IMR-90 (cell line): ENCODE measurements around the gene NLGN4X. TPM values are rescaled to one million over a fixed set of nuclear protein-coding genes. Genes with fewer than 3 reads are reported as not detected.

ENCODE experiments used
- ATAC-seq: fragments of 200-7000 bp; cut with Tn5 transposase; 2 replicates; pipeline ENCODE4 v1.9.1; 2020; ENCODE audit warnings: low read depth, mild to moderate bottlenecking, moderate library complexity
- BruUV-seq: library from RNA; stranded (reverse); fragments of 400-500 nt; replicated peaks from 2 replicates; lab custom pipeline; 2021; lab: Mats Ljungman, UMichigan
- CTCF ChIA-PET: fragments of 300-600 bp; formaldehyde crosslinking; extraction: SDS; loops from one replicate; lab custom pipeline; 2021; ENCODE audit warnings: antibody characterized with exemption; lab: Yijun Ruan, JAX
- POLR2A ChIA-PET: fragments of 300-600 bp; sonication (Branson Sonifier 250); formaldehyde crosslinking; loops from one replicate; lab custom pipeline; 2022; ENCODE audit warnings: antibody characterized with exemption; ENCODE audit not compliant: unreplicated experiment; lab: Charles Lee
- DNase-seq: peaks from one replicate; pipeline ENCODE4 v3.0.0; 2013
- H2AFZ ChIP-seq: replicated peaks from 2 replicates; pipeline ENCODE3; 2013; ENCODE audit warnings: low read length, mild to moderate bottlenecking; ENCODE audit not compliant: poor library complexity
- H2AK5ac ChIP-seq: 2 replicates; pipeline ENCODE4 v1.6.1; 2013; ENCODE audit warnings: low read depth, low read length, inconsistent platforms
- H2AK9ac ChIP-seq: replicated peaks from 2 replicates; pipeline ENCODE3; 2013; ENCODE audit warnings: mild to moderate bottlenecking, low read depth, low read length, moderate library complexity; ENCODE audit not compliant: poor library complexity
- H2BK120ac ChIP-seq: 2 replicates; pipeline ENCODE4 v1.6.1; 2013; ENCODE audit warnings: low read depth, low read length, inconsistent platforms
- H2BK15ac ChIP-seq: 3 replicates; pipeline ENCODE4 v1.6.1; 2013; ENCODE audit warnings: low read depth, low read length, inconsistent platforms
- H2BK20ac ChIP-seq: 2 replicates; pipeline ENCODE4 v1.6.1; 2013; ENCODE audit warnings: low read depth, mild to moderate bottlenecking, inconsistent platforms, low read length, moderate library complexity
- H2BK5ac ChIP-seq: 2 replicates; pipeline ENCODE4 v1.6.1; 2013; ENCODE audit warnings: mild to moderate bottlenecking, low read depth, low read length, inconsistent platforms; ENCODE audit not compliant: poor library complexity, severe bottlenecking
- H3K14ac ChIP-seq: replicated peaks from 2 replicates; pipeline ENCODE4 v1.6.1; 2013; ENCODE audit warnings: low read depth, low read length, inconsistent platforms
- H3K18ac ChIP-seq: 2 replicates; pipeline ENCODE4 v1.6.1; 2013; ENCODE audit warnings: low read depth, low read length, control low read depth
- H3K23ac ChIP-seq: 2 replicates; pipeline ENCODE4 v1.6.1; 2013; ENCODE audit warnings: low read depth, low read length, inconsistent platforms
- H3K27ac ChIP-seq: 2 replicates; pipeline ENCODE4 v1.5.1; 2013; ENCODE audit warnings: mild to moderate bottlenecking, control low read depth, low read length; ENCODE audit not compliant: insufficient read depth
- H3K27me3 ChIP-seq: 2 replicates; pipeline ENCODE4 v1.6.1; 2013; ENCODE audit warnings: low read length; ENCODE audit not compliant: control insufficient read depth, insufficient read depth
- H3K36me3 ChIP-seq: 2 replicates; pipeline ENCODE4 v1.6.1; 2013; ENCODE audit warnings: low read length, mixed read lengths; ENCODE audit not compliant: control insufficient read depth, insufficient read depth
- H3K4ac ChIP-seq: 2 replicates; pipeline ENCODE4 v1.6.1; 2013; ENCODE audit warnings: low read depth, low read length, inconsistent platforms
- H3K4me1 ChIP-seq: 2 replicates; pipeline ENCODE4 v1.6.1; 2013; ENCODE audit warnings: low read length, mixed read lengths; ENCODE audit not compliant: control insufficient read depth, insufficient read depth
- H3K4me2 ChIP-seq: 2 replicates; pipeline ENCODE4 v1.6.1; 2013; ENCODE audit warnings: low read depth, mild to moderate bottlenecking, control low read depth, low read length, moderate library complexity
- H3K4me3 ChIP-seq: 2 replicates; pipeline ENCODE4 v1.5.1; 2013; ENCODE audit warnings: low read depth, mild to moderate bottlenecking, control low read depth, low read length, moderate library complexity; ENCODE audit not compliant: insufficient read depth
- H3K56ac ChIP-seq: 2 replicates; pipeline ENCODE4 v1.6.1; 2013; ENCODE audit warnings: low read length, inconsistent platforms; ENCODE audit not compliant: insufficient read depth; ENCODE audit errors: extremely low read depth
- H3K79me1 ChIP-seq, 2 experiments: 2 replicates each; pipeline ENCODE4 v1.6.1; 2013; ENCODE audit warnings: low read length in 2 of 2, inconsistent platforms in 1 of 2, low read depth in 1 of 2
- H3K9ac ChIP-seq: 2 replicates; pipeline ENCODE4 v1.6.1; 2013; ENCODE audit warnings: low read depth, low read length, control low read depth
- H3K9me1 ChIP-seq: 2 replicates; pipeline ENCODE4 v1.6.1; 2013; ENCODE audit warnings: low read length, inconsistent platforms; ENCODE audit not compliant: insufficient read depth
- H3K9me3 ChIP-seq: 2 replicates; pipeline ENCODE4 v1.6.1; 2013; ENCODE audit warnings: low read length; ENCODE audit not compliant: control insufficient read depth, insufficient read depth
- H4K20me1 ChIP-seq: 2 replicates; pipeline ENCODE4 v1.6.1; 2013; ENCODE audit warnings: low read length, inconsistent platforms; ENCODE audit not compliant: insufficient read depth
- H4K5ac ChIP-seq: 2 replicates; pipeline ENCODE4 v1.6.1; 2013; ENCODE audit warnings: mild to moderate bottlenecking, low read depth, low read length, control low read depth
- H4K8ac ChIP-seq, 2 experiments: 2 replicates each; pipeline ENCODE4 v1.6.1; 2013; ENCODE audit warnings: low read depth in 2 of 2, low read length in 2 of 2, control low read depth in 1 of 2, inconsistent platforms in 1 of 2
- H4K91ac ChIP-seq: 2 replicates; pipeline ENCODE4 v1.6.1; 2013; ENCODE audit warnings: low read depth, low read length, inconsistent platforms; ENCODE audit not compliant: insufficient read depth
- MXI1 ChIP-seq: IDR thresholded peaks from 2 replicates; pipeline ENCODE4 v1.6.1; 2012; ENCODE audit warnings: low read depth, mild to moderate bottlenecking, low read length, moderate library complexity, borderline replicate concordance
- WGBS, 2 experiments: methylation state at CpG; one replicate each; pipeline versions ENCODE4 v1.1.5 to v1.1.7; 2013; ENCODE audit warnings: missing lambda C conversion rate in 2 of 2; ENCODE audit not compliant: insufficient read length in 1 of 2; ENCODE audit errors: extremely low coverage in 2 of 2; 5-methylcytosine and 5-hydroxymethylcytosine counted together
- dilution Hi-C: fragments of 300-500 bp; cut with HindIII; formaldehyde crosslinking; loops from one replicate; pipeline ENCODE4 v1.14.3; 2018; ENCODE audit warnings: low sequenced_read_pairs; ENCODE audit not compliant: unreplicated experiment
- in situ Hi-C: fragments of 300-500 bp; cut with MboI; formaldehyde crosslinking; loops from 3 replicates; pipeline ENCODE4 v1.14.3; 2019; ENCODE audit warnings: low sequenced_read_pairs, inconsistent platforms, mixed read lengths
- intact Hi-C: fragments of 100-400 bp; cut with micrococcal nuclease; formaldehyde crosslinking; loops from 2 replicates; pipeline ENCODE4 v1.10.0; 2022
- polyA plus RNA-seq, 3 experiments: library from polyadenylated mRNA; depleted of rRNA; stranded (reverse); fragments of >200 nt; gene quantifications; 2 replicates each; pipeline ENCODE4 v1.2.3, GENCODE V29; 2012; ENCODE audit warnings: low replicate concordance in 1 of 3
- total RNA-seq: library from RNA; depleted of rRNA; stranded (reverse); fragments of >200 nt; gene quantifications from 2 replicates; pipeline ENCODE4 v1.2.3, GENCODE V29; 2012

The NLGN4X gene
- total and polyA plus RNA-seq, 2 of the 4 experiments (the other 2 are of a cell fraction), result not detected

DNA sequence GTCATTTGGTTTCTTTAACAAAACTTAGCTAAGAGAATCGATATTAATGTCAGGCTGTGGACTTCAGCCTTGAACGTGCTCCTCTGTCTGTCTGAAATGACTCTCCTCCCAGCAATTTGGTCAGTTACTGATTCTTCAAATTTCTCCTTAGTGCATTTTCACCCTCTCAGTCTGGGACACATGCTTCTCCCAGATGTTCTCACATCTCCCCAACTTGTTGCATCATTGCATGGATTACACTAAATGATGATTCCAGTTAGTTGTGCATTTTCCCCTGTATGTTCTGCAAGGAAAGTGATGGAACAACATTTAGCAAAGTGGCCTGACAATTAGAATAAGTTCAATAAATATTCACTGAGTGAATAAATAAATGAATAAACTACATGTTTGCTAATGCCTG, 94.4 kb downstream of the NLGN4X start:
- ATAC-seq (no peak), DNase-seq (no peak)
- H2AK5ac ChIP-seq, result no peak overlapping the region
- ChIA-PET CTCF (interaction anchor here (1.0 kb wide), 1 partner anchor 9 kb away, joined by 3 read pairs; no protein-coding TSS in a partner anchor), POLR2A (no interaction called here)
- dilution Hi-C loops, result no loop called here
- no peaks in the 10 kb centered on the region for H3K36me3 ChIP-seq
- no peak overlapping the region for H4K8ac ChIP-seq
- H2BK15ac ChIP-seq, result no peak overlapping the region
- no peaks in the 10 kb centered on the region for H4K20me1 ChIP-seq
- no peak overlapping the region for H3K23ac ChIP-seq
- H3K9me1 ChIP-seq, result no peaks in the 10 kb centered on the region
- no peak overlapping the region for H2AFZ ChIP-seq
- H2AK9ac ChIP-seq, result no peak overlapping the region
- H3K9me3 ChIP-seq, result peaks cover 6% of the 10 kb centered on the region
- no peaks in the 10 kb centered on the region for H3K79me1 ChIP-seq
- H3K18ac ChIP-seq, result no peak overlapping the region
- H3K14ac ChIP-seq, result no peak overlapping the region
- 33% methylated on average over 2 of the region's 2 CpGs; no CpG with 5 or more reads in 1 of the 2 experiments for WGBS, 2 experiments
- H4K5ac ChIP-seq, result no peak overlapping the region
- H3K56ac ChIP-seq, result no peak overlapping the region
- no peak overlapping the region for H3K27ac ChIP-seq
- no peaks in the 10 kb centered on the region for H3K4me1 ChIP-seq
- intact Hi-C loops, result no loop called here
- no peak overlapping the region for H3K4me2 ChIP-seq
- no peak overlapping the region for H3K4me3 ChIP-seq
- BruUV-seq, result no TSS peak
- H3K4ac ChIP-seq, result no peak overlapping the region
- in situ Hi-C loops, result no loop called here
- no peak overlapping the region for H2BK5ac ChIP-seq
- H3K9ac ChIP-seq, result no peak overlapping the region
- no peak for TF ChIP-seq MXI1
- H2BK120ac ChIP-seq, result no peak overlapping the region
- no peaks in the 10 kb centered on the region for H3K27me3 ChIP-seq
- no peak overlapping the region for H2BK20ac ChIP-seq
- H4K91ac ChIP-seq, result no peak overlapping the region
